PC-9 (cell line): Measurements from ENCODE around the gene ADAMTSL3.

Experiments
- EZH2 ChIP-seq: fragments of 200-600 bp; sonication (generic); IDR thresholded peaks from 2 replicates; pipeline ENCODE4 v1.8.0; 2017; ENCODE audit warnings: antibody characterized with exemption, low read depth
- TF ChIP-seq, protein P1 (sequence below): fragments of 200-600 bp; sonication (generic); conservative IDR thresholded peaks from 2 replicates; pipeline ENCODE4 v1.6.1; 2017; ENCODE audit warnings: mixed run types, antibody characterized with exemption, mild to moderate bottlenecking, moderate library complexity

DNA sequence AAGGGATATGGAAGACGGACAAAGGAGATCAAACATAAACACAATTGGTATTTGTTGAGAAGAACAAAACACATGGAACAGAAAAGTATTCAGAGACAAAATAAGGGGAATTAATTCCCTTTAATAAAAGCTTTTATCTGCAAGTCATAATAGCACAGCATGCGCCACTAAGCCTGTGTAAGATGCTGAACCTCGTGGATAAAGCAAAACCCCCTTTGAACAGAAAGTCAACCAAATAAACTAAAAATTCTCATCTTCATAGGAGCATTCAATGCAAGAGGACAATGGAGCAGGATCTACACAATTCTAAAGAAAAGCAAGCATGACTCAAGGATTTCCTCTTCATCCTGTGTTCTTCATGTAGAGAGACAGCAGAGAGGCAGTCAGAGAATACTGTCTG, 307.4 kb downstream of the ADAMTSL3 start:
- no peak for TF ChIP-seq EZH2
- TF ChIP-seq, protein P1, sequence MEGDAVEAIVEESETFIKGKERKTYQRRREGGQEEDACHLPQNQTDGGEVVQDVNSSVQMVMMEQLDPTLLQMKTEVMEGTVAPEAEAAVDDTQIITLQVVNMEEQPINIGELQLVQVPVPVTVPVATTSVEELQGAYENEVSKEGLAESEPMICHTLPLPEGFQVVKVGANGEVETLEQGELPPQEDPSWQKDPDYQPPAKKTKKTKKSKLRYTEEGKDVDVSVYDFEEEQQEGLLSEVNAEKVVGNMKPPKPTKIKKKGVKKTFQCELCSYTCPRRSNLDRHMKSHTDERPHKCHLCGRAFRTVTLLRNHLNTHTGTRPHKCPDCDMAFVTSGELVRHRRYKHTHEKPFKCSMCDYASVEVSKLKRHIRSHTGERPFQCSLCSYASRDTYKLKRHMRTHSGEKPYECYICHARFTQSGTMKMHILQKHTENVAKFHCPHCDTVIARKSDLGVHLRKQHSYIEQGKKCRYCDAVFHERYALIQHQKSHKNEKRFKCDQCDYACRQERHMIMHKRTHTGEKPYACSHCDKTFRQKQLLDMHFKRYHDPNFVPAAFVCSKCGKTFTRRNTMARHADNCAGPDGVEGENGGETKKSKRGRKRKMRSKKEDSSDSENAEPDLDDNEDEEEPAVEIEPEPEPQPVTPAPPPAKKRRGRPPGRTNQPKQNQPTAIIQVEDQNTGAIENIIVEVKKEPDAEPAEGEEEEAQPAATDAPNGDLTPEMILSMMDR = no peak
